Spleen (tissue), 11 donors: ENCODE data around the gene RRBP1. TPM values are rescaled to one million over a fixed set of nuclear protein-coding genes. Genes with fewer than 3 reads are reported as not detected.
"Not testable (repeated sequence)": the region's sequence is repeated elsewhere in the genome, so short reads cannot be mapped to it uniquely, and the experiment has no call there.

Experiments
- DNase-seq: peaks from one replicate; pipeline ENCODE4 v3.0.0-alpha.2; 2020
- H3K27ac ChIP-seq, 8 donors: fragments of 200-600 bp; sonication (generic) in 7 of 8; 1 replicate in 4 of 8; 2 replicates in 4 of 8; pipeline versions ENCODE4 v1.5.0 to v1.8.0; 2016 to 2021; ENCODE audit warnings: inconsistent platforms in 4 of 8, mild to moderate bottlenecking in 4 of 8, moderate library complexity in 1 of 8
- H3K27me3 ChIP-seq, 7 donors: fragments of 200-600 bp; sonication (generic) in 6 of 7; replicated peaks in 1 of 7; 1 replicate in 4 of 7; 2 replicates in 3 of 7; pipeline versions ENCODE4 v1.5.0 to v1.8.0; 2016 to 2021; ENCODE audit warnings: inconsistent platforms in 3 of 7, mild to moderate bottlenecking in 1 of 7
- H3K36me3 ChIP-seq, 6 donors: fragments of 200-600 bp; sonication (generic) in 5 of 6; 1 replicate in 4 of 6; 2 replicates in 2 of 6; pipeline versions ENCODE4 v1.5.0 to v1.8.0; 2016 to 2021; ENCODE audit warnings: inconsistent platforms in 2 of 6
- H3K4me1 ChIP-seq, 6 donors: fragments of 200-600 bp; sonication (generic) in 5 of 6; 1 replicate in 3 of 6; 2 replicates in 3 of 6; pipeline versions ENCODE4 v1.5.0 to v1.8.0; 2016 to 2021; ENCODE audit warnings: inconsistent platforms in 3 of 6
- H3K4me3 ChIP-seq, 8 donors: fragments of 200-600 bp; sonication (generic) in 7 of 8; 1 replicate in 4 of 8; 2 replicates in 4 of 8; pipeline versions ENCODE4 v1.5.0 to v1.8.0; 2016 to 2021; ENCODE audit warnings: inconsistent platforms in 4 of 8, mild to moderate bottlenecking in 4 of 8, moderate library complexity in 2 of 8
- H3K9me3 ChIP-seq, 8 donors: fragments of 200-600 bp; sonication (generic) in 7 of 8; 1 replicate in 4 of 8; 2 replicates in 4 of 8; pipeline versions ENCODE4 v1.5.0 to v1.8.0; 2016 to 2021; ENCODE audit warnings: inconsistent platforms in 4 of 8
- POLR2A ChIP-seq, 3 donors: fragments of 450-650 bp; IDR thresholded peaks; one replicate each; pipeline ENCODE4 v1.5.1; 2017; ENCODE audit warnings: antibody characterized with exemption in 3 of 3, mild to moderate bottlenecking in 1 of 3
- POLR2AphosphoS5 ChIP-seq, 3 donors: sonication (generic); formaldehyde crosslinking; IDR thresholded peaks; one replicate each; pipeline ENCODE4 v1.5.1; 2017; ENCODE audit warnings: antibody characterized with exemption in 3 of 3
- WGBS, 5 donors: extraction: QIAGEN DNeasy Blood & Tissue Kit in 3 of 5; methylation state at CpG; one replicate each; pipeline versions ENCODE4 v1.1.5 to v1.1.7; 2013 to 2018; 5-methylcytosine and 5-hydroxymethylcytosine counted together
- intact Hi-C: fragments of 100-400 bp; cut with DNase I; formaldehyde crosslinking; loops from one replicate; pipeline ENCODE4 v1.15.0; 2023; ENCODE audit warnings: low total_unique reads
- polyA plus RNA-seq, 3 donors: library from polyadenylated mRNA; stranded (reverse); fragments of 200-250 nt; gene quantifications; one replicate each; pipeline ENCODE4 v1.2.1, GENCODE V29; 2013
- total RNA-seq, 7 donors: library from RNA; depleted of rRNA in 3 of 7; stranded (reverse); fragments of >200 nt in 3 of 7; fragmentation: NEBNext Ultra II Directional in 4 of 7; extraction: Animal tissue kit (Norgen Biotek cat#: 25700) in 4 of 7; gene quantifications; one replicate each; pipeline versions ENCODE4 v1.1.0 to v1.2.1, GENCODE V29; 2016 to 2021
- TF ChIP-seq, protein P1 (sequence below), 11 experiments: fragments of 200-600 bp in 7 of 11; fragments of 450-650 bp in 4 of 11; sonication (generic) in 4 of 11; IDR thresholded peaks in 8 of 11; conservative IDR thresholded peaks in 3 of 11; 1 replicate in 7 of 11; 2 replicates in 4 of 11; pipeline versions ENCODE4 v1.4.0 to v1.8.0; 2016 to 2021; ENCODE audit warnings: antibody characterized with exemption in 11 of 11, inconsistent platforms in 4 of 11, mild to moderate bottlenecking in 1 of 11
- donor health status: healthy with polysubstance abuse.
- donor health status: DM: no; HTN: no; CAD: no; lungs with moderate emphysema.
- donor health status: DM: no; HTN: no; CAD: no.
- donor health status: Bipolar disorder and iron deficiency.
- donor health status: healthy.
- donor health status: DM: no; HTN: no; CAD: no.
- donor health status: DM: yes; HTN: yes; CAD: no.

RRBP1 gene
- total and polyA plus RNA-seq, 10 donors = 17.0 to 164 (median 114) TPM

DNA sequence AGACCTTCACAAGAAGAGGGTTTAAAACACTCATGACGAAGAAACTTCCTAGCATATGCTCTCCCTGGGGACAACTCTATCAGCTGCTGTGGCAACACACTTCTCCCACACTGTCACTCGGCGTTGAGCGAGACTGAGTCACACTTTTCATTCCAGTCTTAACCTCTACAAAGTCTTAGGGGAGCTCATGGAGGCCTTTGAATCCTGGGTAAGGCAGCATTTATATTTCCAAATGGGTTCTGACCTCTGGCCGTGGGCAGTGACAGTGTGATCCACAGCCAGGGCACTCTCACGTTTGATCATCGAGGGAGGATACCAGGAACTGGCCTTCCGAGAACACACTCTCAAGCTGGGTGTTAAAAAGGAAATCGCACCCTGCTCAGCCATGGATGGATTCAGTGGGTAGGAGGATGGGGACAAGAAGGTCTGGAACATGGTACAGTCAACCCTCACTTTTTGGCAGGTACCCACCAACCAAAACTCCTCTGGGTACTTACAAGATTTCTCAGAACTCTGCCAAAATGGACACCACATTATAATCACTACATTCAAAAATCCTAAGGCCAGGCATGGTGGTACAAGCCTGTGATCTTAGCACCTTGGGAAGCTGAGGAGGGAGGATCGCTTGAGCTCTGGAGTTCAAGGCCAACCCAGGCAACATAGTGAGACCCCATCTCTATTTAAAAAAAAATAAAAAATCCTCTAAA lies 19.6 kb downstream of the RRBP1 start:
- no peak overlapping the region for H3K4me3 ChIP-seq
- DNase-seq = peak; percentile 31
- H3K36me3 ChIP-seq = peaks cover 3 to 32% (median 14%) of the 10 kb centered on the region in 6 donors
- peaks cover 0 to 8% (median 7%) of the 10 kb centered on the region in 8 donors for H3K9me3 ChIP-seq
- intact Hi-C loops = no loop called here
- peaks cover 4 to 64% (median 39%) of the 10 kb centered on the region in 6 donors for H3K4me1 ChIP-seq
- WGBS, 5 donors = 50 to 77% (median 69%) methylated on average over 10 of the region's 10 CpGs
- H3K27me3 ChIP-seq = no peaks in the 10 kb centered on the region
- TF ChIP-seq POLR2A (IDR thresholded peaks at IDR 0.05) (no peak), POLR2AphosphoS5 (IDR thresholded peaks at IDR 0.05) (no peak)
- TF ChIP-seq, protein P1, sequence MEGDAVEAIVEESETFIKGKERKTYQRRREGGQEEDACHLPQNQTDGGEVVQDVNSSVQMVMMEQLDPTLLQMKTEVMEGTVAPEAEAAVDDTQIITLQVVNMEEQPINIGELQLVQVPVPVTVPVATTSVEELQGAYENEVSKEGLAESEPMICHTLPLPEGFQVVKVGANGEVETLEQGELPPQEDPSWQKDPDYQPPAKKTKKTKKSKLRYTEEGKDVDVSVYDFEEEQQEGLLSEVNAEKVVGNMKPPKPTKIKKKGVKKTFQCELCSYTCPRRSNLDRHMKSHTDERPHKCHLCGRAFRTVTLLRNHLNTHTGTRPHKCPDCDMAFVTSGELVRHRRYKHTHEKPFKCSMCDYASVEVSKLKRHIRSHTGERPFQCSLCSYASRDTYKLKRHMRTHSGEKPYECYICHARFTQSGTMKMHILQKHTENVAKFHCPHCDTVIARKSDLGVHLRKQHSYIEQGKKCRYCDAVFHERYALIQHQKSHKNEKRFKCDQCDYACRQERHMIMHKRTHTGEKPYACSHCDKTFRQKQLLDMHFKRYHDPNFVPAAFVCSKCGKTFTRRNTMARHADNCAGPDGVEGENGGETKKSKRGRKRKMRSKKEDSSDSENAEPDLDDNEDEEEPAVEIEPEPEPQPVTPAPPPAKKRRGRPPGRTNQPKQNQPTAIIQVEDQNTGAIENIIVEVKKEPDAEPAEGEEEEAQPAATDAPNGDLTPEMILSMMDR (IDR thresholded peaks at IDR 0.05 in 8 of 11, conservative IDR thresholded peaks at IDR 0.05 in 3 of 11) = no peak
- H3K27ac ChIP-seq = peak overlapping the region in 1 of 8 donors; percentile 2

DNA sequence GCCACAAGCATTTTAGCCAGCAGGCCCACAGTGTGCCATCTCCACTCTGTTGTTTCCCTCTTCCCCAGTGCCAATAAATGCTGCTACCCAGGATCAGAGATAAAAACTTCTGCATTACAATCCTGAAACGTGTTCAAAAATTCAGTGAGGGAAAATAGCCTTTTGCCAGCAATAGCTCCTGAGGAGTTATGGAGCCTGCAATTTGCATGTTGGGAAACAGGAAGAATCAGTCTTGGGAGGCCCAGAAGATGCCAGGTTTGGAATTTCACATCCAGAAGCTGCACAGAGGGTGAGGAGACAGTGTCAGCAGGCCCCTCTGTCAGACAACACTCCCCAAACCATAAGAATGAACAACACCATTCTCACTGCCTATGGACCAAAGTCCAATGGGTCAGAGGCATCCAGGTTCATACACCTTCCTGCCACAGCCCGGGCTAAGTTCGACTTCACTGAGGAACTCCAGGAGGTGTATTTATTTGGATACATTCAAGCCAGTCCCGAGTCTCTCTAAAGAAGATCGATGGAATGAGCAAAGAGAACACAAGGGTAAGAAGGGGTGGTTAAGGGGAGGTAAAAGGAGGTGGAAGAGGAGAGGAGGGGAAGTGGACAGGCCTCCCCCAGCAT lies 20.8 kb downstream of the RRBP1 start:
- H3K27me3 ChIP-seq = no peaks in the 10 kb centered on the region
- H3K27ac ChIP-seq = no peak overlapping the region
- peak; percentile 14 for DNase-seq
- 79 to 89% (median 87%) methylated on average over 5 of the region's 5 CpGs for WGBS, 5 donors
- intact Hi-C loops = no loop called here
- H3K9me3 ChIP-seq = peaks cover 0 to 8% (median 7%) of the 10 kb centered on the region in 8 donors
- H3K4me3 ChIP-seq = no peak overlapping the region
- TF ChIP-seq POLR2AphosphoS5 (IDR thresholded peaks at IDR 0.05) = no peak
- TF ChIP-seq, protein P1 (IDR thresholded peaks at IDR 0.05 in 8 of 11, conservative IDR thresholded peaks at IDR 0.05 in 3 of 11) = no peak
- no peak for TF ChIP-seq POLR2A (IDR thresholded peaks at IDR 0.05)
- peaks cover 4 to 65% (median 37%) of the 10 kb centered on the region in 6 donors for H3K4me1 ChIP-seq
- H3K36me3 ChIP-seq = peaks cover 3 to 42% (median 22%) of the 10 kb centered on the region in 6 donors

DNA sequence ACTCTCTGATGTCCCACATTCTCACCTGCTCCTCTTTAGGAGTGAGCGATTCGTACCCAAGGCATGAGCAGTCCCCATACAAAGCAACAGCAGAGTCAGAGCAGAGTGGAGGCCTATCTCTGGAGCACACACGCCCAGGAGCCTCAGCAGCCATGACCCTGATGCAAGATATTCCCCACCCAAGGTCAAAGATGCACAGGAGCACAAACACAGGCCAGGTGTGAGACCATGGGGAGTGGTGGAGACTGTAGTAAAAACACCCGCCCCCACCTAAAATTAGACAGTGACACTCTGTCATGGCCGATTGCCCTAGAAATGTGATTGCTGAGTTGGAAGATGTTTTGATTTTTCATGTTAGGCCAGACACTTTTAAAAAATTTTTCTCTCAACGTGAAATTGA lies 21.4 kb downstream of the RRBP1 start:
- Histone ChIP-seq H3K4me3 (no peak overlapping the region), H3K9me3 (peaks cover 0 to 8% (median 7%) of the 10 kb centered on the region in 8 donors), H3K27me3 (no peaks in the 10 kb centered on the region), H3K27ac (no peak overlapping the region), H3K4me1 (peaks cover 0 to 59% (median 31%) of the 10 kb centered on the region in 6 donors), H3K36me3 (peaks cover 3 to 47% (median 26%) of the 10 kb centered on the region in 6 donors)
- WGBS, 5 donors = 81 to 94% (median 87%) methylated on average over 6 of the region's 6 CpGs
- intact Hi-C loops = no loop called here
- TF ChIP-seq POLR2AphosphoS5 (IDR thresholded peaks at IDR 0.05) = no peak
- TF ChIP-seq, protein P1 (IDR thresholded peaks at IDR 0.05 in 8 of 11, conservative IDR thresholded peaks at IDR 0.05 in 3 of 11) = no peak
- no peak for TF ChIP-seq POLR2A (IDR thresholded peaks at IDR 0.05)
- DNase-seq = peak; percentile 33

DNA sequence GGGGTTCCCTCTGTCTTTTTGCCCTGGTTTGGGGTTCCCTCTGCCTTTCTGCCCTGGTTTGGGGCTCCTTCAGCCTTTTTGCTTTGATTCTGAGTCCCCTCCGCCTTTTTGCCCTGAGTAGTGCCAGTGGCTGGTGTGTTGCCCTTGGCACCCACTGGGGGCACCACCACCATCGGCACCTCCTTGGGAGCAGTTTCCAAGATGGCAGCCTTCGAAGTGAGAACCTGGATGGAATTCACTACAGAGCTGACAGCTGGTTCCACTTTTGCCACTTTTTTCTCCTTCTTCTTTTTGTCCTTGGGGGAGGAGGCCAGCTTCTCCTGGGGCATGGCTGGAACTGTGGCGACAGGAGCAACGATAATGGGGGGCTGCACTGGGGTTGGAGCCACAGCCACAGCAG lies 22.2 kb downstream of the RRBP1 start:
- peak; percentile 17 for DNase-seq
- Histone ChIP-seq H3K27me3 (no peaks in the 10 kb centered on the region), H3K4me3 (no peak overlapping the region), H3K36me3 (peaks cover 3 to 51% (median 28%) of the 10 kb centered on the region in 6 donors), H3K9me3 (peaks cover 0 to 8% (median 7%) of the 10 kb centered on the region in 8 donors), H3K27ac (no peak overlapping the region), H3K4me1 (peaks cover 0 to 54% (median 24%) of the 10 kb centered on the region in 6 donors)
- intact Hi-C loops = no loop called here
- 96 to 99% (median 97%) methylated on average over 5 of the region's 5 CpGs for WGBS, 5 donors
- TF ChIP-seq POLR2A (IDR thresholded peaks at IDR 0.05) (no peak), POLR2AphosphoS5 (IDR thresholded peaks at IDR 0.05) (no peak)
- TF ChIP-seq, protein P1 (IDR thresholded peaks at IDR 0.05 in 8 of 11, conservative IDR thresholded peaks at IDR 0.05 in 3 of 11) = no peak

DNA sequence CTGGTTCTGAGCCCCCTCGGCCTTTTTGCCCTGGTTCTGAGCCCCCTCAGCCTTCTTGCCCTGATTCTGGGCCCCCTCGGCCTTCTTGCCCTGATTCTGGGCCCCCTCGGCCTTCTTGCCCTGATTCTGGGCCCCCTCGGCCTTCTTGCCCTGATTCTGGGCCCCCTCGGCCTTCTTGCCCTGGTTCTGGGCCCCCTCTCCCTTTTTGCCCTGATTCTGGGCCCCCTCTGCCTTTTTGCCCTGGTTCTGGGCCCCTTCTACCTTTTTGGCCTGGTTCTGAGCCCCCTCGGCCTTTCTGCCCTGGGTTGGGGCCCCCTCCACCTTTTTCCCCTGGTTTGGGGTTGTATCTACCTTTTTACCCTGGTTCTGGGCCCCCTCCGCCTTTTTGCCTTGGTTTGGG lies 22.7 kb downstream of the RRBP1 start:
- DNase-seq, intact Hi-C loops, H3K27ac ChIP-seq, H3K9me3 ChIP-seq, H3K27me3 ChIP-seq, H3K4me3 ChIP-seq: not testable (repeated sequence)
- Histone ChIP-seq H3K4me1 (peaks cover 0 to 51% (median 22%) of the 10 kb centered on the region in 6 donors), H3K36me3 (peaks cover 3 to 55% (median 28%) of the 10 kb centered on the region in 6 donors)
- WGBS, 5 donors = 95 to 99% (median 96%) methylated on average over 6 to 7 of the region's 7 CpGs
